Panc1 (cell line): ENCODE results near the gene MUC5AC. TPM values are rescaled to one million over a fixed set of nuclear protein-coding genes. Genes with fewer than 3 reads are reported as not detected.

Experiments used
- ATAC-seq: fragments of 200-7000 bp; cut with Tn5 transposase; 2 replicates; pipeline ENCODE4 v1.9.1; 2020; ENCODE audit warnings: mild to moderate bottlenecking, moderate library complexity
- BruUV-seq: library from RNA; stranded (reverse); fragments of 400-500 nt; replicated peaks from 2 replicates; lab custom pipeline; 2021; lab: Mats Ljungman, UMichigan
- CTCF ChIA-PET: fragments of 300-600 bp; sonication (Branson Sonifier 250); formaldehyde crosslinking; loops from one replicate; lab custom pipeline; 2022; ENCODE audit warnings: antibody characterized with exemption; lab: Charles Lee
- POLR2A ChIA-PET: fragments of 300-600 bp; sonication (Branson Sonifier 250); formaldehyde crosslinking; loops from one replicate; lab custom pipeline; 2022; ENCODE audit warnings: antibody characterized with exemption; lab: Charles Lee
- DNase-seq: peaks from one replicate; pipeline ENCODE4 v3.0.0-alpha.2; 2010; ENCODE audit warnings: low read depth, low spot score
- H3K27ac ChIP-seq: 2 replicates; pipeline ENCODE4 v1.5.1; 2011; ENCODE audit warnings: mild to moderate bottlenecking, low read length, inconsistent platforms
- H3K27me3 ChIP-seq: fragments of 200-500 bp; sonication (Bioruptor generic); 2 replicates; pipeline ENCODE4 v1.6.0; 2014; ENCODE audit warnings: low read length, inconsistent platforms; ENCODE audit not compliant: control insufficient read depth, insufficient read depth
- H3K36me3 ChIP-seq: fragments of 200-500 bp; sonication (Bioruptor generic); 2 replicates; pipeline ENCODE4 v1.5.1; 2014; ENCODE audit warnings: inconsistent platforms, mild to moderate bottlenecking, low read length, moderate library complexity; ENCODE audit not compliant: control insufficient read depth, insufficient read depth
- H3K4me1 ChIP-seq: 2 replicates; pipeline ENCODE4 v1.5.1; 2011; ENCODE audit warnings: inconsistent platforms, mild to moderate bottlenecking, low read length, moderate library complexity; ENCODE audit not compliant: control insufficient read depth, insufficient read depth
- H3K4me3 ChIP-seq, 2 experiments: 2 replicates each; pipeline ENCODE4 v1.5.1; 2011 to 2012; ENCODE audit warnings: low read depth in 2 of 2, low read length in 2 of 2, mild to moderate bottlenecking in 2 of 2, inconsistent platforms in 1 of 2, moderate library complexity in 1 of 2
- H3K9me3 ChIP-seq: fragments of 200-500 bp; sonication (Bioruptor generic); 2 replicates; pipeline ENCODE4 v1.5.1; 2014; ENCODE audit warnings: low read depth, mild to moderate bottlenecking, inconsistent platforms, low read length, moderate library complexity; ENCODE audit not compliant: control insufficient read depth, insufficient read depth
- POLR2AphosphoS5 ChIP-seq: IDR thresholded peaks from 2 replicates; pipeline ENCODE4 v1.6.1; 2012; ENCODE audit warnings: mild to moderate bottlenecking, low read depth, low read length, moderate library complexity
- SIN3A ChIP-seq: IDR thresholded peaks from 2 replicates; pipeline ENCODE4 v1.6.1; 2012; ENCODE audit warnings: low read depth, mild to moderate bottlenecking, low read length, moderate library complexity, borderline replicate concordance; ENCODE audit not compliant: insufficient read depth
- TCF7L2 ChIP-seq: IDR thresholded peaks from 2 replicates; pipeline ENCODE4 v1.6.1; 2011; ENCODE audit warnings: mild to moderate bottlenecking, low read depth, low read length, inconsistent platforms
- in situ Hi-C: cut with HindIII; loops from 2 replicates; pipeline ENCODE4 v1.10.0; 2016; ENCODE audit warnings: low sequenced_read_pairs, low pct_unique_long_range_greater_than_20kb
- intact Hi-C: fragments of 100-400 bp; cut with micrococcal nuclease; formaldehyde crosslinking; loops from one replicate; pipeline ENCODE4 v1.10.0; 2022; ENCODE audit not compliant: unreplicated experiment
- total RNA-seq: library from RNA; stranded (reverse); gene quantifications from one replicate; pipeline ENCODE4 v1.2.1, GENCODE V29; 2021; ENCODE audit not compliant: unreplicated experiment
- TF ChIP-seq, protein P1 (sequence below), 2 experiments: IDR thresholded peaks; 2 replicates each; pipeline ENCODE4 v1.6.1; 2011 to 2012; ENCODE audit warnings: low read depth in 2 of 2, control low read depth in 1 of 2, low read length in 1 of 2, mild to moderate bottlenecking in 1 of 2, moderate library complexity in 1 of 2; ENCODE audit not compliant: insufficient read depth in 1 of 2
- TF ChIP-seq, protein P2 (sequence below): fragments of 450-650 bp; IDR thresholded peaks from 2 replicates; pipeline ENCODE4 v1.5.1; 2017; ENCODE audit warnings: mild to moderate bottlenecking

MUC5AC gene
- total RNA-seq, 1 experiment from 2014 or later: 0.03 TPM

DNA sequence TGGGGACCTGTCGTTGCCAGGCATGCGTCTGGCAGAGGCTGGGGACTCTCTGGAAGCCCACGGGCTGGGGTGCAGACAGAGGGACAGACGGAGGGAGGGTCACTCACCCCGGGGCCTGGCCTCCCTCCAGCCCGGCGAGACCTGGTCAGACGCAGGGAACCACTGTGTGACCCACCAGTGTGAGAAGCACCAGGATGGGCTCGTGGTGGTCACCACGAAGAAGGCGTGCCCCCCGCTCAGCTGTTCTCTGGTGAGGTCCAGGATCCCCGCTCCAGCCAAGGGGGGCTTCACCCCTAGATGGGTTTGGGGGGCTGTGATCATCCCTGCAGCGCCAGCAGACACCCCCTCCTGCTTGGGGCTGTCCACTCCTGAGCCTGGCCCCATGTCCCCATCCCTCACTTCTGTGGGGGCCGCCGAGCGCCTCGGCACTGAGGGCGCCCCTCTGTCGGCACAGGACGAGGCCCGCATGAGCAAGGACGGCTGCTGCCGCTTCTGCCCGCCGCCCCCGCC, 41.5 kb downstream of the MUC5AC start:
- Histone ChIP-seq H3K9me3 (no peaks in the 10 kb centered on the region), H3K4me3 (no peak overlapping the region), H3K27ac (no peak overlapping the region), H3K4me1 (peaks cover 18% of the 10 kb centered on the region), H3K36me3 (no peaks in the 10 kb centered on the region), H3K27me3 (no peaks in the 10 kb centered on the region)
- in situ Hi-C loops: no loop called here
- intact Hi-C loops: no loop called here
- TF ChIP-seq SIN3A: no peak
- TF ChIP-seq, protein P1, sequence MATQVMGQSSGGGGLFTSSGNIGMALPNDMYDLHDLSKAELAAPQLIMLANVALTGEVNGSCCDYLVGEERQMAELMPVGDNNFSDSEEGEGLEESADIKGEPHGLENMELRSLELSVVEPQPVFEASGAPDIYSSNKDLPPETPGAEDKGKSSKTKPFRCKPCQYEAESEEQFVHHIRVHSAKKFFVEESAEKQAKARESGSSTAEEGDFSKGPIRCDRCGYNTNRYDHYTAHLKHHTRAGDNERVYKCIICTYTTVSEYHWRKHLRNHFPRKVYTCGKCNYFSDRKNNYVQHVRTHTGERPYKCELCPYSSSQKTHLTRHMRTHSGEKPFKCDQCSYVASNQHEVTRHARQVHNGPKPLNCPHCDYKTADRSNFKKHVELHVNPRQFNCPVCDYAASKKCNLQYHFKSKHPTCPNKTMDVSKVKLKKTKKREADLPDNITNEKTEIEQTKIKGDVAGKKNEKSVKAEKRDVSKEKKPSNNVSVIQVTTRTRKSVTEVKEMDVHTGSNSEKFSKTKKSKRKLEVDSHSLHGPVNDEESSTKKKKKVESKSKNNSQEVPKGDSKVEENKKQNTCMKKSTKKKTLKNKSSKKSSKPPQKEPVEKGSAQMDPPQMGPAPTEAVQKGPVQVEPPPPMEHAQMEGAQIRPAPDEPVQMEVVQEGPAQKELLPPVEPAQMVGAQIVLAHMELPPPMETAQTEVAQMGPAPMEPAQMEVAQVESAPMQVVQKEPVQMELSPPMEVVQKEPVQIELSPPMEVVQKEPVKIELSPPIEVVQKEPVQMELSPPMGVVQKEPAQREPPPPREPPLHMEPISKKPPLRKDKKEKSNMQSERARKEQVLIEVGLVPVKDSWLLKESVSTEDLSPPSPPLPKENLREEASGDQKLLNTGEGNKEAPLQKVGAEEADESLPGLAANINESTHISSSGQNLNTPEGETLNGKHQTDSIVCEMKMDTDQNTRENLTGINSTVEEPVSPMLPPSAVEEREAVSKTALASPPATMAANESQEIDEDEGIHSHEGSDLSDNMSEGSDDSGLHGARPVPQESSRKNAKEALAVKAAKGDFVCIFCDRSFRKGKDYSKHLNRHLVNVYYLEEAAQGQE (IDR thresholded peaks at IDR 0.05; ENCODE audit: insufficient read depth in 1 of 2, low read depth in 2 of 2, low read length in 1 of 2): no peak
- no peak for TF ChIP-seq POLR2AphosphoS5
- no peak for TF ChIP-seq TCF7L2
- TF ChIP-seq, protein P2, sequence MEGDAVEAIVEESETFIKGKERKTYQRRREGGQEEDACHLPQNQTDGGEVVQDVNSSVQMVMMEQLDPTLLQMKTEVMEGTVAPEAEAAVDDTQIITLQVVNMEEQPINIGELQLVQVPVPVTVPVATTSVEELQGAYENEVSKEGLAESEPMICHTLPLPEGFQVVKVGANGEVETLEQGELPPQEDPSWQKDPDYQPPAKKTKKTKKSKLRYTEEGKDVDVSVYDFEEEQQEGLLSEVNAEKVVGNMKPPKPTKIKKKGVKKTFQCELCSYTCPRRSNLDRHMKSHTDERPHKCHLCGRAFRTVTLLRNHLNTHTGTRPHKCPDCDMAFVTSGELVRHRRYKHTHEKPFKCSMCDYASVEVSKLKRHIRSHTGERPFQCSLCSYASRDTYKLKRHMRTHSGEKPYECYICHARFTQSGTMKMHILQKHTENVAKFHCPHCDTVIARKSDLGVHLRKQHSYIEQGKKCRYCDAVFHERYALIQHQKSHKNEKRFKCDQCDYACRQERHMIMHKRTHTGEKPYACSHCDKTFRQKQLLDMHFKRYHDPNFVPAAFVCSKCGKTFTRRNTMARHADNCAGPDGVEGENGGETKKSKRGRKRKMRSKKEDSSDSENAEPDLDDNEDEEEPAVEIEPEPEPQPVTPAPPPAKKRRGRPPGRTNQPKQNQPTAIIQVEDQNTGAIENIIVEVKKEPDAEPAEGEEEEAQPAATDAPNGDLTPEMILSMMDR: no peak
- ChIA-PET CTCF (interaction anchor here (0.7 kb wide), 1 partner anchor 18 kb away, joined by 3 read pairs; no protein-coding TSS in a partner anchor), POLR2A (interaction anchor here (0.6 to 0.7 kb wide), 2 partner anchors 41 to 338 kb away, joined by 3 read pairs; partner anchors contain the start of gene MUC5AC)
- ATAC-seq (no peak), DNase-seq (no peak)
- BruUV-seq: no TSS peak

DNA sequence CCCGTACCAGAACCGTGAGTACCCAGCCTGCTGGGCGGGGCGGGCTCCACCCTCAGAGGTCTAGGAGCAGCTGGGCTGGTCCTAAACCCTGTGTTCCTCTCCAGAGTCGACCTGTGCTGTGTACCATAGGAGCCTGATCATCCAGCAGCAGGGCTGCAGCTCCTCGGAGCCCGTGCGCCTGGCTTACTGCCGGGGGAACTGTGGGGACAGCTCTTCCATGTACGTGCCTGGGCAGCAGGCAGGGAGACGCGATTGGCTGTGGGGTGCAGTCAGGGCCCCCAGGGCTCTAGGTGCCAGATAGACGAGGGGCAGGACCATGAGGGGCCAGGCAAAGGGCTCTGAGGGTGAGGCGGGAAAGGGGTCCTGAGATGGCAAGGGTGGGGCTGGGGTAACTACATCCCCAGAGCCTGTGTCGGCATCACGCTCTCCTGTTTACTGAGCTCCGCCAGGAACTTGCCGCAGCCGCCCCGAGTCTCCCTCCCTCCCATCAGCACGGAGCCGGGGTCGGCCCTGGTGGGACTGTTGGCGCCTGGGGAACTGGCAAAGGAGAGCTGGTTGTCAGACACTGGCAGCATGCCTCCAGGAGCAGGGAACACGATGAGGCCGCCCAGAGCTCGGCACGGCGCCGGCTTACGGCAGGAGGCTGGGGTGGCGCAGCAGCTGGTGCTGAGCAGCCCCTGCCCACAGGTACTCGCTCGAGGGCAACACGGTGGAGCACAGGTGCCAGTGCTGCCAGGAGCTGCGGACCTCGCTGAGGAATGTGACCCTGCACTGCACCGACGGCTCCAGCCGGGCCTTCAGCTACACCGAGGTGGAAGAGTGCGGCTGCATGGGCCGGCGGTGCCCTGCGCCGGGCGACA, 42.2 kb downstream of the MUC5AC start:
- in situ Hi-C loops: no loop called here
- TF ChIP-seq, protein P1 (IDR thresholded peaks at IDR 0.05; ENCODE audit: insufficient read depth in 1 of 2, low read depth in 2 of 2, low read length in 1 of 2): no peak
- no peak for TF ChIP-seq POLR2AphosphoS5
- no peak for TF ChIP-seq SIN3A
- TF ChIP-seq TCF7L2: no peak
- TF ChIP-seq, protein P2: no peak
- ChIA-PET CTCF (interaction anchor here (0.7 to 1.4 kb wide), 2 partner anchors 18 to 30 kb away, joined by 3 read pairs; no protein-coding TSS in a partner anchor), POLR2A (interaction anchor here (0.6 to 0.7 kb wide), 2 partner anchors 86 to 339 kb away, joined by 3 to 4 read pairs; no protein-coding TSS in a partner anchor)
- peaks cover 18% of the 10 kb centered on the region for H3K4me1 ChIP-seq
- no peak overlapping the region for H3K4me3 ChIP-seq
- no peak for DNase-seq
- no peaks in the 10 kb centered on the region for H3K27me3 ChIP-seq
- H3K36me3 ChIP-seq: no peaks in the 10 kb centered on the region
- intact Hi-C loops: loop anchor here (10.0 kb wide), 1 partner anchor 315 kb away; no protein-coding TSS in a partner anchor
- H3K9me3 ChIP-seq: no peaks in the 10 kb centered on the region
- H3K27ac ChIP-seq: no peak overlapping the region
- no peak for ATAC-seq
- BruUV-seq: no TSS peak
